CMK (cell line): ENCODE results near the gene CRHBP.
"Not testable (repeated sequence)": the region's sequence is repeated elsewhere in the genome, so short reads cannot be mapped to it uniquely, and the experiment has no call there.

Experiments used
- DNase-seq: peaks from one replicate; pipeline ENCODE4 v3.0.0-alpha.2; 2010; ENCODE audit warnings: low read depth

Gene CRHBP

GRCh38 chr5:76958991-76959767 is 6.3 kb downstream of the CRHBP start:
- DNase-seq, result no peak

GRCh38 chr5:76960004-76960625 is 7.3 kb downstream of the CRHBP start:
- DNase-seq, result no peak

GRCh38 chr5:76964060-76964459 is 11.2 kb downstream of the CRHBP start:
- DNase-seq, result no peak

DNA sequence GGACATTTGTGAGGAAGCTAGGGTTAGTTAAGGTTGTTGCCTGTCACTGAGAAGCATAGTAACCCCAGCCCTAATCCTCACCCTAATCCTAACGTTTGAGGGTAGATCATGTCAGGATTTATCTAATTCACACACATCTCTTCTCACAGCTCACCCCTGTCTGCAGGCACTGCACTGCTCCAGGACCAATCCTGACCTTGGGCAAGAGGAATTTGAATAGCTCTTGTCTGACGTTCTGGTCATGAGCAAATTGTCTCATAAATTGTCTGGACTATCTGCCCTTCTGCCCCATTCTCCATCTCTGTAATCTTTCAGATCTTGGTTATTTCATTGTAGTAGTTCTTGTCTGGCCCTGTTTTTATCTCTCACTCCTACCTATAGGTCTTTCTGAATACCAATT is 18.7 kb downstream of the CRHBP start:
- no peak for DNase-seq

- DNase-seq, result no peak
These were observed 19.8 kb downstream of the CRHBP start for GRCh38 chr5:76972689-76973088.

GRCh38 chr5:76974785-76975184 is 21.9 kb downstream of the CRHBP start:
- no peak for DNase-seq

DNA sequence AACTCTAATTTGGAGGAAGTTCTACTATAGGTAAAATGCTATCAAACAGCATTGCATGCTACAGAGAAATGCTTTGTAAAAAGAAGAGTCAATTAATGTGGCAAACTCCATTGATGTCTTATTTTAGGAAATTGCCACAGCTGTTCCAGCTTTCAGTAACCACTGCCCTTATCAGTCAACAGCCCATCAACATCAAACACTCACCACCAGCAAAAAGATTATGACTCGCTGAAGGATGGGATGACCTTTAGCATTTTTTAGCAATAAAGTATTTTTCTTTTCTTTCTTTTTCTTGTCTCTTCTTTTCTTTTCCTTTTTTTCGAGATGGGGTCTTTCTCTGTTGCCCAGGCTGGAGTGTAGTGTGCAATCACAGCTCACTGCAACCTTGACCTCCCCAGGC is 26.0 kb downstream of the CRHBP start:
- DNase-seq, result no peak

DNA sequence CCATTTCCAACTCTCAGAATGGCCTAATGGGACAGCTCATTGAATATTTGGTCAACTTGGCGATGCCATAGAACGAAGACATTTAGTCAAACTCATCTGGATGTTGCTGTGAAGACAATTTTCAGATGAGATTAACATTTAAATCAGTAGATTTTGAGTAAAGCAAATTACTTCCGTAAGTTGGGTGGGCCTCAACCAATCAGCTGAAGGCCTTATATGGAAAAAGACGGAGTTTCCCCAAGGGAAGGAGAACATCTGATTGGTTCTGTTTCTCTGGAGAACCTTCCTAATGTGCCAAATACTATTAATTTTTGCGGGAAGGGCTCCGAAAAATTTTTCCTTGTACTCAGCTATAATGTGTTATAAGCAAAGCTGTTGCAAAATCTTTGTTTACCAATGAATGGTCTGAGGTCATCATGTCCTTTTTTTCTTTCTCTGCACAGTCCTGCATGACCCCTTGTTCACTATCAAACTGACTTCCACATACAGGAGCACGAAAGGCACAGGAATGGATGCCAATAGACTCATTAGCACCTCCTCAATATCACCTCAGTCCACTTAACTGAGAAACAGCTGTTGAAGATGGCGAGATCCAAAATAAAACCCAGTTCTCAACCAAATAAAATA is 27.8 kb downstream of the CRHBP start:
- DNase-seq, result no peak

DNA sequence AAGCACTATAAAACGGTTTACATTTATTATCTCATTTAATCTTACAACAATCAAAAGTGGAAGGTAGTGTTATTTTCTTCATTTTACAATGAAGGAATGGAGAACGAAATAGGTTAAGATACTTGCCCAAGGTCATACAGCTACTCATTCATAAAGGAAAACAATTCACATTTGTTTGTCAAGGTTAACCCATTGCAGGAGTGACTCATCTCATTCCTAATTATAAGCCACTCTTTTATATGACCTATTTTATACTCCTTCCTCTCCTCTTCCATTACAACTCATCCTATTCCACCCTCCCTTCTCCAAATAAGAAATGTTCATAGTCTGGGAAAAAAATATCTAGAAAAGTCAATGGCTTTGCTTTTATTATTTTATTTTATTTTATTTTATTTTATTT is 29.6 kb downstream of the CRHBP start:
- DNase-seq, result no peak

GRCh38 chr5:76983468-76983867 is 30.6 kb downstream of the CRHBP start:
- no peak for DNase-seq

GRCh38 chr5:76986825-76987526 is 34.1 kb downstream of the CRHBP start:
- DNase-seq, result peak; percentile 5

DNA sequence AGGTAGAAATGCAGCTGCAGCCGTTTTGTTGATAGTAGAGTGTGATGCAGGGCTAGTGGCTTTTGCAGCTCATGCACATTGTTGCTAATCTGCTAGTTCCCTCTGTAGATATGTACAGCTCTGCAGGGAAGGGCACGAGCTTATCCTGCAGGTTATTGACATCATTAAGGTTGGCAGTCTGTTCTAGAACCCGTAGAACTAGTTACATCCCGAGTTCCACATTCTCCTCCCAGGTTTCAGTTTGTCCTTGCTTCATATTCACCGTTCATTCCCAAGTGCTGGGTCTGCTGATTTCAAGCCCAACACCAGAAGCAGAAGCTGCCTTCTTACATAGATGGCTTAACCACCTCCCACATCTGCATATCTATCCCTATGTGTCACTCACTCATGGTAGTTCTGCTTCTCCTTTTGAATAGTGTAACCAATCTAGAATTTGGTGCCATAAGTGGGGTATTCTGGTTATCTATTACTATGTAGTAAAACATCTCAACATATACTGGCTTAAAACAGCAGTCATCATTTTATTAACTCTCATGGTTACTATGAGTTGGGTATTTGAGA is 38.1 kb downstream of the CRHBP start:
- DNase-seq, result no peak

- not testable (repeated sequence) for DNase-seq
These were observed 40.6 kb downstream of the CRHBP start for GRCh38 chr5:76993436-76993835.

DNA sequence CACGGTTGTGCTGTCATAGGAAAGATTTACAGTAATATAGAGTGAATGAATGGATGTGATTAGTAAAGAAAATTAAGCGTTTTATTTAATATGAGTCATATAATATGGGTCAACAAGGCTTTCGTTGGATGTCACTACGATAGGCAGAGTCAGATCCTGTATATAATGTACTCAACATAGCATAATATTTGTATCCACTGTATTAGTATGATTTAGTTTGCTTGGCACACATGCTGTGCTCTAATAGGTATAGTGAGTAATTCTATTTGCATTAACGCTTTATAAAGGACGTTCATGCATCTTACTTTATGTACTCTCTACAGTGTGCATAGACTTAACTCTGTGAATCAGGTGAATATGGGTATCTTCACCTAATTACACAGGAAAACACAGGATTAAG is 41.5 kb downstream of the CRHBP start:
- no peak for DNase-seq

DNA sequence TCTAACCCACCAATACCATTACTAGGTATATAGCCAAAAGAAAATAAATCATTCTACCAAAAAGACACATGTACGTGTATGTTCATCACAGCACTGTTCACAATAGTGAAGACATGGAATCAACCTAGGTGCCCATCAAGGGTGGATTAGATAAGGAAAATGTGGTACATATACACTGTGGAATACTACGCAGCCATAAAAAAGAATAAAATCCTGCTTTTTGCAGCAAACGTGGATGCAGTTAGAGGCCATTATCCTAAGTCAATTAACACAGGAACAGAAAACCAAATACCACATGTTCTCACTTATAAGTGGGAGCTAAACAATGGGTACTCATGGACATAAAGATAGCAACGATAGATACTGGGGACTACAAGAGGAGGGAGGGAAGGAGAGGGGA is 45.4 kb downstream of the CRHBP start:
- DNase-seq, result not testable (repeated sequence)

DNA sequence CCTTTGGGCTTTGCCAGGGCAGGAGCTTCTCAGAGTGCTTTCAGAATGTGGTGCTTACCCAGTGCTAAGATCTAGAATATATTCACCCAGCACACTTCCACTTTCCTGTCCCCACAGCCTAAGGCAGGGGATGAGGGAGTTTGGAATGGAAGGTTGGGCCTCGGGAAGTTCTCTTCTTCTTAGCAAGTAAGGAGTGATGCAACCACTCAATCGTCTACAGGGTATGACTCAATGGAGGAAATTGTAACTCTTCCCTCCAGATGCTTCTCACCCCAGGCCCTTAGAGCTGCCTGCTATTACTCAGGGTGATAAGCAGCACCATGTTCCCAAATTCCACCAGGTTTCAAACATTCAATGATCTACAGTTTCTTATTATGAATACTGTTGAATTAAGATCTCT is 46.6 kb downstream of the CRHBP start:
- DNase-seq, result no peak

- DNase-seq, result no peak
These were observed 50.4 kb downstream of the CRHBP start for GRCh38 chr5:77003246-77003645.

DNA sequence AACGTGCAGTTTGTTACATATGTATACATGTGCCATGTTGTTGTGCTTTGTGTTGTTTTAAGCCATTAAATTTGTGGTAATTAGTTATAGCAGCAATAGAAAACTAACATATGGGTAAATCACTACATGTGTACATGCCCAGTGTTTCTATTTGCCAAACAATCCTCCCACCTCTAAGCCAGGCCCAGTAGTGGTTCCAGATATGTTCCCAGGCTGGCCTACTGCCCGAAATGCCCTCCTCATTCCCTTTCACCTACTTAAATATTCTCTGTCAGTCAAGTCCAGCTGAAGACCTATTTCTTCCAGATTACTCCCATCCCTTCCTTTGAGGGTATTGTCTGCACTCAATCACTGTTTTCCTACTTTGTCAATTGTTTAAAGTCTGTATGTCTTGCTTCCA is 53.3 kb downstream of the CRHBP start:
- no peak for DNase-seq

- DNase-seq, result no peak
These were observed 55.6 kb downstream of the CRHBP start for GRCh38 chr5:77008413-77008812.

- no peak for DNase-seq
These were observed 57.4 kb downstream of the CRHBP start for GRCh38 chr5:77010243-77010642.

DNA sequence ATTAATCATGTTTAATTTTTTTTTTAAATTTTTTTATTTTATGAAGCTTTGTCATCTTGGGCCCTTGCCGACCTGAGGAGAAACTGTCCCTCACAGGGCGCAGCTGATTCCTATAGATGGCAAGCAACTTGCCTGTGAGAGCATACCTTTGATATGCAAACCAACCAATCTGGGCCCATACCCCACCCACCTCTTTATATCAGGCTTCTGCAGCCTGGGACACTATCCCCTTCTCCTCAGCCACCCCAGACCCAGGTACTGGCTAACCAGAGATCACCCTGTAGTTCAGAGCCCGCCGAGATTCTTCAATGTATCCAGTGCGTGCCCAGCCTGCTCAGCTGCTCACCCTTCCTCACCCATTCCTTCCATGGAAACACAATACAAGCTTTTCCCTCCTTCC is 58.7 kb downstream of the CRHBP start:
- DNase-seq, result no peak

GRCh38 chr5:77012601-77013000 is 59.8 kb downstream of the CRHBP start:
- DNase-seq, result no peak
